ENCODE data around the gene EME2.

The EME2 gene

GRCh38 chr16:1769402-1770300 is 3.0 kb upstream of the EME2 start:
- Histone ChIP-seq H3K27me3 (ENCODE audit: low read depth, low read length) (no peaks in the 10 kb centered on the region), H3K9me3 (ENCODE audit: insufficient read depth, low read length) (no peaks in the 10 kb centered on the region), H3K27ac (ENCODE audit: low read length) (no peak overlapping the region), H3K4me3 (ENCODE audit: low read length) (peak overlapping the region; percentile 99; the same call in 1 of the 2 replicates), H3K4me1 (ENCODE audit: low read length) (peaks cover 11% of the 10 kb centered on the region), H3K4me2 (ENCODE audit: low read length) (no peak overlapping the region), H3K36me3 (replicated peaks; ENCODE audit: low read depth, low read length) (peaks cover 9% of the 10 kb centered on the region), H4K20me1 (ENCODE audit: insufficient read depth, low read length) (no peaks in the 10 kb centered on the region), H3K79me2 (ENCODE audit: low read length) (peaks cover 26% of the 10 kb centered on the region), H2AFZ (ENCODE audit: low read depth, low read length) (no peak overlapping the region), H3K9ac (ENCODE audit: low read length) (no peak overlapping the region)
- TF ChIP-seq EZH2phosphoT487 (IDR thresholded peaks at IDR 0.05; ENCODE audit: low read depth) (no peak), CTCF (IDR thresholded peaks at IDR 0.05; ENCODE audit: low read depth, low read length) (no peak)

GRCh38 chr16:1770328-1771187 is 2.1 kb upstream of the EME2 start:
- H3K79me2 ChIP-seq (ENCODE audit: low read length) = peaks cover 35% of the 10 kb centered on the region
- no peaks in the 10 kb centered on the region for H3K9me3 ChIP-seq (ENCODE audit: insufficient read depth, low read length)
- H2AFZ ChIP-seq (ENCODE audit: low read depth, low read length) = no peak overlapping the region
- H3K4me2 ChIP-seq (ENCODE audit: low read length) = peak overlapping the region; percentile 95
- H3K36me3 ChIP-seq (replicated peaks; ENCODE audit: low read depth, low read length) = peaks cover 7% of the 10 kb centered on the region
- H3K4me1 ChIP-seq (ENCODE audit: low read length) = peaks cover 12% of the 10 kb centered on the region
- H4K20me1 ChIP-seq (ENCODE audit: insufficient read depth, low read length) = no peaks in the 10 kb centered on the region
- H3K4me3 ChIP-seq (ENCODE audit: low read length) = peak overlapping the region; percentile 99
- no peaks in the 10 kb centered on the region for H3K27me3 ChIP-seq (ENCODE audit: low read depth, low read length)
- TF ChIP-seq CTCF (IDR thresholded peaks at IDR 0.05; ENCODE audit: low read depth, low read length) = no peak
- no peak for TF ChIP-seq EZH2phosphoT487 (IDR thresholded peaks at IDR 0.05; ENCODE audit: low read depth)
- peak overlapping the region; percentile 97 for H3K9ac ChIP-seq (ENCODE audit: low read length)
- H3K27ac ChIP-seq (ENCODE audit: low read length) = peak overlapping the region; percentile 82; the same call in 1 of the 2 replicates

GRCh38 chr16:1771188-1771863 is 1.3 kb upstream of the EME2 start, which contains the start of gene NME3:
Gene NME3, minus strand, starts transcription at chr16:1771543. Its CDS starts 9 bp downstream, at chr16:1771534.
- Histone ChIP-seq H3K4me1 (ENCODE audit: low read length) (peaks cover 12% of the 10 kb centered on the region), H3K27ac (ENCODE audit: low read length) (peak within 1 kb of the TSS; percentile 82), H3K4me2 (ENCODE audit: low read length) (peak within 1 kb of the TSS; percentile 95), H3K9me3 (ENCODE audit: insufficient read depth, low read length) (no peaks in the 10 kb centered on the region), H4K20me1 (ENCODE audit: insufficient read depth, low read length) (no peaks in the 10 kb centered on the region), H3K4me3 (ENCODE audit: low read length) (peak within 1 kb of the TSS; percentile 99), H3K36me3 (replicated peaks; ENCODE audit: low read depth, low read length) (peaks cover 7% of the 10 kb centered on the region), H3K27me3 (ENCODE audit: low read depth, low read length) (no peaks in the 10 kb centered on the region), H3K79me2 (ENCODE audit: low read length) (peaks cover 35% of the 10 kb centered on the region), H2AFZ (ENCODE audit: low read depth, low read length) (no peak within 1 kb of the TSS), H3K9ac (ENCODE audit: low read length) (peak within 1 kb of the TSS; percentile 97)
- no peak for TF ChIP-seq CTCF (IDR thresholded peaks at IDR 0.05; ENCODE audit: low read depth, low read length)
- TF ChIP-seq EZH2phosphoT487 (IDR thresholded peaks at IDR 0.05; ENCODE audit: low read depth) = no peak
